Stimulated activated CD4-positive, alpha-beta T cell treated with anti-CD3 and anti-CD28 coated beads, Interleukin-2, amount 100 ng/mL, for 4 hours (primary cell): ENCODE results near the gene RRAS.

Source experiments
- DNase-seq: peaks from one replicate; pipeline ENCODE4 v3.0.0-alpha.2; 2020; ENCODE audit warnings: low read depth

The RRAS gene

DNA sequence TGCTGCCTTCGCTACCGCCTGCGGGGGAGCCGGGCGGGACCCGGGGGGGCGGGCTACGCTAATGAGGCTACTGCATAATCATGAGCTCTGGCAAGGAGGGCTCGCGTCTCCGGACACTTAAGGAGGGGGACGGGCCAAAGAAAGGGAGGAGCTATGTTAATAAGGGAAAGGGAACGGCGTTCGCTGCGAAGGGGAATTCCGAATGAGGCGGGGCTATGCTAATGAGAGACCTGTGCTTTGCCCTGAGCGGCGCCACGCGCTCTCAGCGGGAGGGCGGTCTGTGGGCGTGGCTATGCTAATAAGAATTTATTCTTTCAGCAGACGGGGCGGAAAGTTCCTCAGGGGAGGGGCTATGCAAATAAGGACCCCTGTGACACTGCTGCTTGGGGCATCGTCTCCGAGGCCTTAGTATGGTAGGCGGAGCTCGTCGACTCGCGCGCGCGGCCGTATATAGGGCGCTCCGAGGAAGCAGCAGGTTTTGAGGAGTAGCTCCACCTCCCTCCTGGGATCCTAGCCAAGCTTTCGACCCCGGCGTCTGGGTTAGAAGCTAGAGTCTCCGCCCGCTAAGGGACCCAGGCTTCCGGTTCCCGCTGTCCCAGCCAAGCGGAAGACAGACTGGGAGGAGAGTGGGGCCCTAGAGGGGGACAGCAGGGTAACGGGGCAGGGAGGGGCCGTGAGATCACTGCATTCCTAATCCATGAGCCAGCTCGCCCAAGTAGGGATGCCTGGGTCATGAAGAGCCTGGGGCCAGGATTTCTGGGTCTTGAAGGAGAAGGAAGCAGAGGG, at the start of gene RRAS:
TSS of gene RRAS (minus strand) at position 31 of the 786 bp plus-strand sequence. CDS start 45 bp downstream, outside the sequence.
- peak; percentile 100 for DNase-seq

DNA sequence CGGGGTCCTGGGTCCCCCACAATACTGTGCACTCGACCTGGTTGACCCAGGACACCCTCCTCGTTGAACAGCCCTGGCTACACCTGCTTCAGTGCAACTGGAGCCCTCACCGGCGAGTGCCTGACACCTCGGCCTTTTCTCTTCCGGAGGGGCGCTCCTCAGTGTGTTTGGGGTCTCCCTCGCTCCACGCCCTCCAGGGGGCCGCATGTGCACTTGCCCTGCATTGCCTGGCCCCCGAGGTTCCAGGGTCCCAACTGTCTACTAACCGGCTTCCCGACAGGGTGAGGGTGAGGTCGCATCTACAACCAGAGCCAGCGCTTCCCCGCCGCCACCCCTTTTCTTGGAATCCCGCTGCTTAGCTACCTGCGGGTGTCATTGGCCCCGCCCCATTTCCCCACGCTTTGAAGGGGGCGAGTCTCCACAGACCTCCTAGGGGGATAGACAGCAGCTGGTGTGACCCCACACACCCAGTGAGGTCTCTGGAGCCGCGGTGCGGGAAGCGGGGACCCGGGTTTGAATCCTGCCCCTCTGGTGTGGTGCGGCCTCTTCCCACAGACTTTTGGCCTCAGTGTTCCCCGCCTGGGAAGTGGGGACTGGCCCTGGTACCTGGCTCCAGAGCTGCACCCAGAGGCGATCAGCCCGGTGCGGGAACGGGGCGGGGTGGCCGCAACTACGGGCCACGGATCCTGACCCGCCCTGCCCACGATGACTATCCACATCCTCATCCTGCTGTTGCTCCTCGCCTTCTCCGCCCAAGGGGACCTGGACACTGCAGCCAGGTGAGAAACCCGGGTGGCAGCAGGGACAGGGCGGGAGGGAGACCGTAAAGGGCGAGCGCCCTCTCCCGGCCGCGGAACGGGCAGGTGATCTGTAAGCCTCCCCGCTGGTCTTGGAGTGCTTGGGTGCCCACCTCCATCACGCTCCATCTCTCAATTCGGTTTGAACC, 49.5 kb upstream of the RRAS start, which contains the start of gene ADM5:
TSS of gene ADM5 (plus strand) at position 462 of the 946 bp plus-strand sequence. CDS start at position 706, 244 bp downstream.
- DNase-seq: no peak

DNA sequence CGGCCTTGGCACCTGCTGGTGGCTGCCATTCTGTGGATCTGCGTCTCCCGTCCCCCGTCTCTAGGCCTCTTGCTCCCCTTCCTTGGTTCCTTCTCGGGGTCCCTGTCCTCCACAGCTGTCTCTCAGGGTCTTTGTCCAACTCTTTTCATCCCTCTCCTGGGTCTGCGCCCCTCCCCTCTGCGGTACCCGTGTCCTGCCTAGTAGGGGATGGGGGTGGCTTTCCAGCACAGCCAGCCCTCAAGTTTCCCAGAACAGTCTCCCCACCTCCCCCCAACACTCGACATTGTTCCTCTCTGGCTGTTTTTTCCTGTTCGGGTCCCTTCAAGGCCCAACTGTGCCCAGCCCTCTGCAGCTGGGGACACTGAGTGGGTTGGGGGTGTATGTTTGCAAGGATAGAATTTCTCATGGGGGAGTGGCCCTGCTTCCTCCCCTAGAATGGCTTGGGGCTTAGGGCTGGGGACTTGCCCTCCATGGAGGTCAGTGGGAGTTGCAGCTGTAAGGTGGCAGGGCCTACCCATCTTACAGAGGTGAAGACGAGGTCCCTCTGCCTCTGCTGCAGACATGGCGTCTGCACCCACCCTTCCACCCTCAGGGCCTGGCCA, 48.7 kb upstream of the RRAS start:
- no peak for DNase-seq

DNA sequence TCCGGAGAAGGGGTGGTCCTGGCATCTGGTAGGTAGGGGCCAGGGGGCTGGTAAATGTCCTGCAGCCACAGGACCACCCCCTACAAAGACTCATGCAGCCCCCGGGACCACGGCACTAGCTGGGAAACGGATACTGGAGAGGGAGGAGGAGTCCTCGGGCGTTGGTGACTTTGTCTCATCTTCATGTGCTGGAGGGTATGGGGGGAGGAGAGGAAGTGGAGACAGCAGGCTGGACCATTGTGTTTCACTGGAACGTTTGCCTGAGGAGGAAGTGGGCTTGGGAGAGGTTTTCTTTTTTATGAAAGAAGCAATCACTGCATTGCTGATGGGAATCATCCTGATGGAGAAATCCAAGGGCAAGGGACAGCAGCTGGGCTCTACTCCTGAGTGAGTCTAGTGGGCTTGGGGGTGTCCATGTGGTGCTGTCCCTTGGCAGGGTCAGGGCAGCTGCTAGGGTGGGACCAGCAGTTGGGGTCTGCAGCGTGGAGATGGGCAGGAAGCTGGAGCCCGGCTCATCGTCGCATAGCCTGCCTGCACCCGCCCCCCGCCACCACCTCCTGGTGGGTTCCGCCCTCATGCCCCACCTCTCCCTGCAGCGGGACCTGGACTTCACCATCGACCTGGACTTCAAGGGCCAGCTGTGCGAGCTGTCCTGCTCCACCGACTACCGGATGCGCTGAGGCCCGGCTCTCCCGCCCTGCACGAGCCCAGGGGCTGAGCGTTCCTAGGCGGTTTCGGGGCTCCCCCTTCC, 47.8 kb upstream of the RRAS start:
- no peak for DNase-seq

DNA sequence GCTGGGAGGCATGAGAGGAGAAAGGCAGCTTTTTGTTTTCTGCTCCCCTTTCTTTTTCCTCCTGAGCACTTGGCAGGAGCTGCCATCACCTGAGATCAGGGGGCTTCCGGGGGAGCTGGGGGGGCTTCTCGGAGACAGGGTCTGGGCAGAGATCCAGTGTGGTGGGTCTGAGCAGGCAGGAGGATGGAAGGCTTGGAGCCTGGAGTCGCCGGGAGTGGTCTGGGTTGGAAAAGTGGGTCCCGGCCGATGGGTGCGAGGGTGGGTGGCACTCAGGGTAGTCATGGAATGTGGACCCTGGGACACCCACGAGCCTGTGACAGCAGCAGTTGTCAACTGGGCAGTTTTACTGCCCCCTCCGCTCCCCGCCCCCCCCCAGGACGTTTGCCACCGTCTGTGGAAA, 47.2 kb upstream of the RRAS start:
- no peak for DNase-seq

DNA sequence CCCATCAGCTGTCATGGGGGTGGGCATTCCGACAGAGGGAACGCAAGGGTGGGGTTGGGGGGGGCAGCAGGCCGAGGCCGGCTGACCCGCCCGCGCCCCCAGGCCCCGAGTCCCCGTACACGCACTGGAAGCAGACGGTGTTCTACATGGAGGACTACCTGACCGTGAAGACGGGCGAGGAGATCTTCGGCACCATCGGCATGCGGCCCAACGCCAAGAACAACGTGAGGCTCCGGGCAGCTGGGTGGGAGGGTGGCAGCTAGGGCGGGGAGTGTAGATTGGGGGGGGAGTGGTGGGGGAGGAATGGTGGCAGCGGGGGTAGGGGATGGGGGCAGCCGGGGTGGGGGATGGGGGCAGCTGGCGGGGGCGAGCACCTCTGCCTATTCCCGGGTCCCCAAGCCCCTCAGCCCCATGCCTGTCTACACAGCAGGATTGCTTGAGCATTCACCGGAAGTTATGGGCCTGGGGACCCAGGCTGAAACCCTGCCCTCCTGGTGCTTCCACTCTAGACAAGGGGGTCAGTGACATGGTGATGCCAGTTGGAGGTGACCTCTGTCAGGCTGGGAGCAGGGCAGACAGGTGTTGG, 46.7 kb upstream of the RRAS start:
- no peak for DNase-seq

DNA sequence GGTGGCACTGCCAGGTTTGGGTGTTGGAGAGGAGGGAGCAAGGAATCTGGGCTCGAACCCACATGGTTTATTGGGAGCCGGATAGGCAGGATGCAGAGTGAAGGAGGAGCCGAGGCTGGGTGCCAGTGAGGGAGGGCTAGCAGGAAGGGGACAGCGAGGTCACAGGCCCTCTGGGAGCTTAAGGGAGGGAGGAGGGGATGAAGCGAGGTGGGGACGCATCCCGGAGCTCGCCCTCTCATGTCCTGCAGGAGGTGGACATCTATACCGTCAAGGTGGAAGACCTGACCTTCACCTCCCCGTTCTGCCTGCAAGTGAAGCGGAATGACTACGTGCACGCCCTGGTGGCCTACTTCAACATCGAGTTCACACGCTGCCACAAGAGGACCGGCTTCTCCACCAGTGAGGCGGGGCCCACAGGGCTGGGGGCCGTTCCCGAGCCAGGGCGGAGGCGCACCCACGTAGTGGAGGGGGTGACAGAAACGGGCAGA, 45.9 kb upstream of the RRAS start:
- DNase-seq: no peak

DNA sequence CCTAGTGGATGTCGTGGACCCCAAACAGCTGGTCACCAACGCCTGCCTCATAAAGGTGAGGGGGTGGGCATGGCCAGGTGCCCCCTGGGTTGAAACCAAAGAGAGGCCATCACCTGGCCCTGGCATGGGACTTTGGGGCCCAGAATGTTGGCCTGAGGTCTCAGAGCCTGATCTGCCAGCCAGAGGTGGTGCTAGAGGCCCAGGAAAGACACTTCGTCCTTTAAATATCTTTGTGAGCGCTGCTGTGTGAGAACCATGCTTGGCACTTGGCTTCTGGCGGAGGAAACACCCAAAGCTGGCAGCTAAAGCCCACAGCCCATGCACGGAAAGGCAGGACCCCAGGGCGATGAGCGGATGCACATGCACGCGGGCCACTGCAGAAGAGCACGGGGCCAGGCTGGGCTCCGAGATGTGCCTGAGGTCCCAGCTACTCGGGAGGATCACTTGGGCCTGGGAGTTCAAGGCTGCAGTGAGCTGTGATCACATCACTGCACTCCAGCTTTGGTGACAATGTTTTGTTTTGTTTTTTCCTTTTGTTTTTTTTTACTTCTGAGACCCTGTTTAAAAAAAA, 45.1 kb upstream of the RRAS start:
- no peak for DNase-seq

DNA sequence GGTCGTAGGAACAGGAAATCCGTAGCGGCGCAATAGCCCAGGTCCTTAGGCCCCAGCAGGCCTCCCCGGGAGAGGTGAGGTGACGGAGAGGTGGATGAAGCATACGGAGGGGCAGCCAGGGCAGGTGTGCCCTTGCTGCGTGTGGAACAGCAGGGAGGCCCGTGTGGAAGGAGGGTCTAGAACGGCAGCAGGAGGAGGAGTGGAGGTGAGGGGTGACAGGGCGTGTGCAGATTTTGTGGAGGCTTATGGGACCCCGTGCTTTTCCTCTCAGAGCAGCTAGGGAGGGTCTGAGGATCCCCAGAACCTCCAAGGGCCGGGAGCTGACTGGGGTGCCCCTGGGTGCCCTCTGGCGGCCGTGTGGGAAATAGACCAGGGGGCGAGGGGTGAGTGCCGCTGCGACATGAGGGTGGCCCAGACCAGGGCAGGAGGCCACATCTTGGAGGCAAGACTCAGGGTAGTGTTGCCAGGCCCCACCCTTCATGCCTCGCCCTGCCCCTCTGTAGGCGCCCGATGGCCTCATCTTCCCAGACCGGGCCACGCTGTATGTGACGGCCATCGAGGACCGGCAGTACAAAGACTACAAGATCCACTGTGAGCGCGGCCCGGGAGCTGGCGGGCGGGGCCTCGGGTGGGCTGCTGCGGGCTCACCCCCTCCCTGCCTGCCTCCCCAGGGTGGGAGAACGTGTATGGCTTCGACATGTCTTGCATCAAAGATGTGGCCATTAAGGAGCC, 44.5 kb upstream of the RRAS start:
- no peak for DNase-seq

DNA sequence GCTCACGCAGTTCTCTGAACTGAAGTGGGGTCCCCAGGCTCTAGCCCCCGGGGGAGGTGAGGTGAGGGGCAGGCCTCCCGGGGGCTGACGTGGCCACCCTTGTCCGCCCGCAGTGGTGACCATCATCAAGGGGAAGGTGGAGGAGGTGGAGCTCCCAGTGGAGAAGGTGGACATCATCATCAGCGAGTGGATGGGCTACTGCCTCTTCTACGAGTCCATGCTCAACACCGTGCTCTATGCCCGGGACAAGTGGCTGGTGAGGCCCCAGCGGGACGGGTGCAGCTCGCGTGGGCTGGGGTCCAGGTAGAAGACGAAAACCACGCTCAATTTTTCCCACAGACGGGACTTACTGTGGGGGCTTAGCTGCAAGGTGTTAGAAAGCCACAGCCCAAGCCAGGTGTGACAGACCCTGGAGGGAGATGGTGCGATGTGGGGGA, 43.9 kb upstream of the RRAS start:
- DNase-seq: no peak

DNA sequence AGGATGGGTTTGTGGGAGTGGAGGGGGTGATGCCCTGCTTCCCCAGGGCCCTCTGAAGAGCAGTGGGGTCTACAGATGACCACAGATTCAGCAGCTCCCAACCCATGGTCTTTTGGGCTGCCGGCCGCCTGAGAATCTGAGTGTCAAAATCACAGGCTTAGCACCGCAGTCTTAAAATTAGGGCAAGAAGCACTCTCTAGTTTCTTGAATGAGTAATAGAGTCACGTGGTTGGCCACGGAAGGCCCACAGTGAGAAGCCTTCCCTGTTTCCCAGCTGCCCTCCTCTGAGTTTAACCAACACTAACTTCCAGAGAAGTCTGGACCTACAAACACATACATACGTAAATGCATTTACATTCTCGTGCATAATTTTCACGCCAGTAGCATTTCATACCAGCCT, 42.3 kb upstream of the RRAS start:
- DNase-seq: no peak

DNA sequence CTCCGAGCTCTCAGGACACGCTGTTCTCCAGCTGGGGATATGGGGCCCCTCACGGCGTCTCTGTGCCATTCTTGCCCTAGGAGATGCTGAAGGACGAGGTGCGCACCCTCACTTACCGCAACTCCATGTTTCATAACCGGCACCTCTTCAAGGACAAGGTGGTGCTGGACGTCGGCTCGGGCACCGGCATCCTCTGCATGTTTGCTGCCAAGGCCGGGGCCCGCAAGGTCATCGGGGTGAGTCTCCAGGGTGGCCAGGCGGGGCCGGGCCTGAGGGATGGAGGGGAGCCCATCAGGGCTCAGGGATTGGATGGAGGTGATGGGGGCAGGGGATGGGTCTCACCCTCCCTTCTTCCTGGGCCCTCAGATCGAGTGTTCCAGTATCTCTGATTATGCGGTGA, 41.9 kb upstream of the RRAS start:
- DNase-seq: no peak

DNA sequence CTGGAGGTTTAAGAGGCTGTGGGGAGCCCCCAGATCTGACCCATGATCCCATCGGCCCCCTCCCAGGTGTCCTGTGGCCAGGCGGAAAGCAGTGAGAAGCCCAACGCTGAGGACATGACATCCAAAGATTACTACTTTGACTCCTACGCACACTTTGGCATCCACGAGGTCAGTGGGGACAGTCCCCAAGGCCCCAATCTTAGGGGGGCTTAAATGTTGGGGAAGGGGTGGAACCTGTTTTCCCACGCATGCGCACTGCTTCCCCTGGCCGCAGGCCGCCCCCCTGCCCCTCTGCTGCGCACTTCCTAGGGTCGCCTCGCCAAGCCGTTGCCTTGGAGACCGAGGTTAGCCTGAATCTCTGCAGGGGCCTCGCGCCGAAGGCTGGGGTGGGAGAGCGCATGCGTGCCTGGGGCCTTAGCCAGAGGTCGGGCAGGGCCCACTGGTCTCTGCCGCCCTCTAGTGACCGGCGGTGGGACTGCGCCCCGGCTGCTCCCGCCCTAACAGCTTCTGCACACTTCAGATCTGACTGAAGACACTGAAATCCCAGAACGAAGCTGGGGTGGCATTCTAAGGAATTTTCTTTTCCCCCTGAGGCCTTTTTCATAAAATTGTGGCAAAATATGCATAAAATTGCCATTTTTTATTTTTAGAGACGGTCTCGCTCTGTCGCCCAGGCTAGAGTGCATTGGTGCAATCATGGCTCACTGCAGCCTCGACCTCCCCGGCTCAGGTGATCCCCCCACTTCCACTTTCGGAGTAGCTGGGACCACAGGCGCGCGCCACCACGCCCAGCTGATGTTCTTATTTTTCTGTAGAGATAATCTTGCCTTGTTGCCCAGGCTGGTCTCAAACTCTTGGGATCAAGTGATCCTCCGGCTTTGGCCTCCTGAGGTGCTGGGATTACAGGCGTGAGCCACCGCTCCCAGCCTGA, 40.7 kb upstream of the RRAS start:
- peak; percentile 88 for DNase-seq

DNA sequence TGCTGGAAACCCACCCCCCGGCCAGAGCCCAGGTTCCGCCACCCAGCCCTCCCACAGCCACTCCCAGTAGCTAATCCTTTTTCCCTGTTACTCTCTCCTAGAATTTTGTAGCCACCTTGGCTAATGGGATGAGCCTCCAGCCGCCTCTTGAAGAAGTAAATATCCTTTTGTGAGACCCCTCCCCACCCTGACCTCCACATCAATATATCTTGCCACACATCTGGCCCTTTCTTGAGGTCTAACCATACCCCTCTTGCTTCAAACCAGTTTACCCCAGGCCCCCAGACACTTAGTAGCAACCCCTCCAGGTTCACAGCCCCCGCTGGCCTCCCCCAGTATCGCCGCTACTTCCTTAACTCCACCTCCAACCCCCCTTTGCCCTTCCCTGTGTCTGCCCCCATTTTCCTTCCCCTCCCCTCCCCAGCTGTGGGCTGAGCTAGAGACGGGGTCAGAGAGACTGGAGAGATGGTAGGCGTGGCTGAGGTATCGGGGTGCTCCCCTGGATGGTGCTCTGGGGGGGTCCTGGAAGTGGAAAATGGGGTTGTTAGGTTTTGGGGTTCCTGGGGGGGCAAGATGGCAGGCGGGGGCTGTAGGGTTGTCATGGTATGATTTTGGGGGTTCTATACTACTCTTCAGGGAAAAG, 39.9 kb upstream of the RRAS start:
- no peak for DNase-seq

DNA sequence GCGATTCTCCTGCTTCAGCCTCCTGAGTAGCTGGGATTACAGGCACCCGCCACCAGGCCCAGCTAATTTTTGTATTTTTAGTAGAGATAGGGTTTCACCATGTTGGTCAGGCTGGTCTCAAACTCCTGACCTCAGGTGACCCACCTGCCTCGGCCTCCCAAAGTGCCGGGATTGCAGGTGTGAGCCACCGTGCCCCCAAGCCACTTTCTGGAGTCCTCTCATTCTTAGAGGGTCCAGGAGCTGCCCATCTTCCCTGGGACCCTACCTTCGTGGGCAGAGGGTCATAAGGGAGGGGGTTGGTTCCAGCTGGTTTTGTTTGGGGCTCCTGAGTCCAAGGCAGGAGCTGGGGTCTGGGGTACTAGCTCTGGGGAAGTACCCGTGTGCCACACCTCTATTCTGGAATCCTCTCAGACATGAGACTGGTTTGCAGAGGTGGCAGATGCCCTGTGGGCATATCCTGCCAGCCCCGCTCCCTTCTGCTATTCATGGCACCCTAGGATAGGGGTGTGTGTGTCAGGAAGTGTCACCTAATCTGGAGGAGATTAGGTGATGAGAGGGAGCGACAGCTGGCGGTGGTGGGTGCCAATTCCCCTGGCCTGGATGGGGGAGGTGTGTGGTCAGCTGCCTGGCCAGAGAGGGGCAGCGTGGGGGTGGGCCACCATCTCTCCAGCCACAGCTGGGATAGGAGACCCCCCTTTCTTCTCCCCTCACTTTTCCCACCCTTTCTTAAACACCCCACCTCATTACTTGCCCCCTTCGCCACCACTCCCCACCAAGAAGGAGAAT, 39.2 kb upstream of the RRAS start:
- DNase-seq: no peak

DNA sequence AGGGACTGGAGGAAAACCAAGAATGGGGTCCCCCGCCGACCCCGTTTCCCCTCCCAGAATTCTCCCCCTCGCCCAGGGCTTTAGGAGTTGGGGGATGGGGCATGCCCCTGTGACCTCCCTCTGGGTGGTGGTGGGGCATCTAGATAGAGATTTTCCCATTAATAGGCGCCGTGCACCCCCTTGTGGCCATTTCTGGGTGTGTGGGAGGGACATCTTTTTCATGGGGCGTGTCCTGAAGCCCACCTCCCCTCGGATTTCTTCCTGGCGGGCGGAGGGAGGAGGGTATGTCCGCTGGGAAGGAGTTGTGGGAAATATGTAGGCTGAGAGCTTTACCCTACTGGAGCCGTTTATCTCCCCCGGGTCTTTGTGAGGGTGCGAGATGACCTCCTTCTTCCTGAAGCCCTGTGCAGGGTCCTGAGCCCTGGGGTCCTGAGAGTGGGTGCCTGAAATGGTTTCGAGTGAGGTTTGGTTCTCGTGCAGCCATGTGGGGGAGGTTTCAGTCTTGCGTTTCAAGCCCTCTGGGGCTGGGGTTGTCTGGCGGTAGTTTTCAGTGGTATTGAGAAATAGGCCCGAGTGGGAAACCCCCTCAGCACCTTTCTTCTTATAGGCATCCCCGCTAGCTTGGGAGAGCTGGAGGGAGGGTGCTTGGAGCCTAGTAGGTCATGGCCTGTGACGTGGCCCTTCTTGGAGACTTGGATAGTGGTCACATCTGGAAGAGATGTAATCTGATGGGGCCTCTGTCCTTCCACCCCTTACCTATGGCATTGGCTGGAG, 38.1 kb upstream of the RRAS start:
- DNase-seq: peak; percentile 69
